ENCODE results near the gene GALE. TPM values are rescaled to one million over a fixed set of nuclear protein-coding genes. Genes with fewer than 3 reads are reported as not detected.
A peak's percentile ranks its signal among the peaks of the same experiment; 100 is the strongest.

Gene GALE
- total RNA-seq, 2 donors from 2014 or later = 26.3 to 27.3 TPM

DNA sequence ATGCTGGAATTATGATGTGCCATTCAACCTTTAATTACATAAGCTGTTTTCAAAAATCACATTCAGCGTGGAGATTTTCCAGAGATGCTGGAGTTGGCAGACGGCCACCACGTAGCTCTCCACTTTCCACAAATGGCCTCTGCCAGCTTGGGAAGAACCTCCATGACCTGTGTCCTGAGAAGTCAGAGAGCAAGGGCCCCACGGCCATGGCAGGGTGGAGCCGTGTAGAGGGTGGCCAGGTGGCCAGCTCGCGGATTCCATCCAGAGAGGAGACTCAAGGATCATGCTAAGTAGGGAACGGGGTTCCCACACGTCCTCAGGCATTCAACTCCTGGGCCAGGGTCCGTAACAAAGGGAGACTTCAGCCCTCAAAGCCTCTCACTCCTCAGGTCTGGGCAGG lies 1.3 kb upstream of the GALE start:
- peaks cover 12% of the 10 kb centered on the region for H3K4me1 ChIP-seq (replicated peaks)
- peak overlapping the region in 1 of 2 donors; percentile 83 for H3K27ac ChIP-seq
- no peak overlapping the region for H3K4me3 ChIP-seq
- no peak for TF ChIP-seq POLR2A (IDR thresholded peaks at IDR 0.05)
- TF ChIP-seq POLR2AphosphoS5 (IDR thresholded peaks at IDR 0.05) = no peak
- TF ChIP-seq, protein P1, sequence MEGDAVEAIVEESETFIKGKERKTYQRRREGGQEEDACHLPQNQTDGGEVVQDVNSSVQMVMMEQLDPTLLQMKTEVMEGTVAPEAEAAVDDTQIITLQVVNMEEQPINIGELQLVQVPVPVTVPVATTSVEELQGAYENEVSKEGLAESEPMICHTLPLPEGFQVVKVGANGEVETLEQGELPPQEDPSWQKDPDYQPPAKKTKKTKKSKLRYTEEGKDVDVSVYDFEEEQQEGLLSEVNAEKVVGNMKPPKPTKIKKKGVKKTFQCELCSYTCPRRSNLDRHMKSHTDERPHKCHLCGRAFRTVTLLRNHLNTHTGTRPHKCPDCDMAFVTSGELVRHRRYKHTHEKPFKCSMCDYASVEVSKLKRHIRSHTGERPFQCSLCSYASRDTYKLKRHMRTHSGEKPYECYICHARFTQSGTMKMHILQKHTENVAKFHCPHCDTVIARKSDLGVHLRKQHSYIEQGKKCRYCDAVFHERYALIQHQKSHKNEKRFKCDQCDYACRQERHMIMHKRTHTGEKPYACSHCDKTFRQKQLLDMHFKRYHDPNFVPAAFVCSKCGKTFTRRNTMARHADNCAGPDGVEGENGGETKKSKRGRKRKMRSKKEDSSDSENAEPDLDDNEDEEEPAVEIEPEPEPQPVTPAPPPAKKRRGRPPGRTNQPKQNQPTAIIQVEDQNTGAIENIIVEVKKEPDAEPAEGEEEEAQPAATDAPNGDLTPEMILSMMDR (IDR thresholded peaks at IDR 0.05) = no peak
- H3K9me3 ChIP-seq = no peaks in the 10 kb centered on the region
- no peaks in the 10 kb centered on the region for H3K36me3 ChIP-seq
- 64% methylated on average over 10 of the region's 10 CpGs for WGBS
- H3K27me3 ChIP-seq (replicated peaks; ENCODE audit: insufficient read depth) = no peaks in the 10 kb centered on the region
- intact Hi-C loops (cut with DNase I) = loop anchor here (10.0 kb wide), 1 partner anchor 223 kb away; no protein-coding TSS in a partner anchor
- DNase-seq (ENCODE audit: low spot score) = no peak

DNA sequence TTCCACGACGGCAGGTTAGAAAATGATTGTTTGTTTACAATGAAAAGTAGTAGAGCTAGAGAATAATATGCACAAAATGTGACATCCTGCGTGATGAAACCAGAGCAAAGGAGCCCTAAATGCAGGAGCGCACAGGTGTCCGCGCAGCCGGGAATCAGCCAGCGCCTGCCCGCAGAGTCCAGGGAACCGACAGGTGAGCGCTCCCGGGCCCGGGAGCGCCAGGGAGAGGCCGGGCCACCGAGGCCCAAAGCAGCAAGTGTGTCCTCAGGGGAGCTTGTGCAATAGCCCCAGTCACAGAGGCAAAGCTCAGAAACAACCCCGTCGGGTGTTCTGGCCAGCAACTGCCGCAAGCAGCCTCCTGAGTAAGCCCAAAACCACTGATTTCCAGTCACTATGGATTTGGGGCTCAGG lies 789 bp upstream of the GALE start:
- Histone ChIP-seq H3K9me3 (no peaks in the 10 kb centered on the region), H3K27ac (peak overlapping the region; percentile 83 to 87), H3K4me1 (replicated peaks) (peaks cover 12% of the 10 kb centered on the region), H3K4me3 (peak overlapping the region; percentile 84 to 87), H3K36me3 (no peaks in the 10 kb centered on the region), H3K27me3 (replicated peaks; ENCODE audit: insufficient read depth) (no peaks in the 10 kb centered on the region)
- no peak for DNase-seq (ENCODE audit: low spot score)
- intact Hi-C loops (cut with DNase I) = loop anchor here (10.0 kb wide), 1 partner anchor 223 kb away; no protein-coding TSS in a partner anchor
- TF ChIP-seq POLR2A (IDR thresholded peaks at IDR 0.05) (no peak), POLR2AphosphoS5 (IDR thresholded peaks at IDR 0.05) (no peak)
- TF ChIP-seq, protein P1 (IDR thresholded peaks at IDR 0.05) = no peak
- 10% methylated on average over 19 of the region's 19 CpGs for WGBS

DNA sequence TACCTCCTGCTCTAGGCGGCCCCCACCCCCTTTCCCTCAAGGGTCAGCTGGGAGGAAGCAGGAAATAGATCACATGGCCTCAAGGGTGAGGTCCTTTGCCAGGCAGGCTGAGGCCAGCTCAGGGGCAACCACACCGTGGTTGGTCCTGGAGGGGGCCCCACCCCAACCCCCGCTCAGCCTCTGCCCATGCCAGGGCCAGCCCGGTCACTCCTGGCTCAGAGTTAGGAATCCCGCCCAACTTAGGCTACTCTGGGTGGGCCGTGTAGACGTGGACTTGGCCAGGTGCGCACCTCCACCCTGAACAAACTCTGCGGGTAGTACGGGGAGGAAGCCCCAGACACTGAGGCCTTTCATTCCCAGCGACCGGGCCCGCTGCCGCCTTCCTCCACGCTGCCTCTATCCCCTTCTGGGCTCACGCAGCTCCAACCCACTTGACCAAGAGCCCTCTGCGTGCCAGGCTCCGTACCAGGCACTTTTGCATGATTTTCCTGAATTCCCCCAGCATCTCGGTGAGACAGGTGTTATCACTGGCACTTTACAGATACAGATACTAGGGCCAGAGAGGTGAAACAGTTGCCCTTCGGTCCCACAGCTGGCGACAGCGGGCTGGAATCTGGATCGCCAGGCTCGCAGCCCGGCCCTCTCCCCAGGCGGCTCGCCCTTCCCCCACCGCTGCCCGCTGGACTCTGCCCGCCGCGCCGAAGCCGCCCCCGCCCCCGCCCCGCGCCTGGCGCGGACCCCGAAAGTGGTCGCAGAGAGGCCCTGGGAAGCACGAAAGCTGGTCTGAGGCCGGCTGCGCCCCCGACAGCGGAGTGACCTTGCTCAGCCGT lies 769 bp downstream of the GALE start:
- WGBS = 5% methylated on average over 36 of the region's 48 CpGs
- Histone ChIP-seq H3K4me1 (replicated peaks) (peaks cover 12% of the 10 kb centered on the region), H3K36me3 (no peaks in the 10 kb centered on the region)

DNA sequence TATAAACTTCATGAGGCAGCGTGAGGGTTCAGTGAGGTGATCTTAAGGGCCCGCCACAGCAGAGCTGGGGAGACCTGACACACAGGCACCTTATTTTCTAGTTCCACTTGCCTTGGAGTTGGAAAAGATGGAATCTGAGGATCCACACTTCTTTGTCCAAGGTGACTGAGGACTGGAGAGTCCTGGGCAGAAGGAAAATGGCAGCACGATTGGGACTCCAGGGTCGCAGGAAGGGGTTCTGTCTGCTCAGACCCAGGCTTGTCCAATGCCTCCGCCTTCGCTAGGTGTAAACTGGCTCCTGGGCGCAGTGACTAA lies 1.3 kb downstream of the GALE start:
- Histone ChIP-seq H3K27me3 (replicated peaks; ENCODE audit: insufficient read depth) (no peaks in the 10 kb centered on the region), H3K4me3 (no peak overlapping the region), H3K9me3 (no peaks in the 10 kb centered on the region), H3K36me3 (no peaks in the 10 kb centered on the region), H3K27ac (peak overlapping the region; percentile 83 to 87), H3K4me1 (replicated peaks) (peaks cover 12% of the 10 kb centered on the region)
- intact Hi-C loops (cut with DNase I) = no loop called here
- DNase-seq (ENCODE audit: low spot score) = no peak
- no peak for TF ChIP-seq POLR2AphosphoS5 (IDR thresholded peaks at IDR 0.05)
- TF ChIP-seq, protein P1 (IDR thresholded peaks at IDR 0.05) = no peak
- TF ChIP-seq POLR2A (IDR thresholded peaks at IDR 0.05) = no peak
- WGBS = 65% methylated on average over 7 of the region's 7 CpGs

More for the DNA sequence above, 769 bp downstream of the GALE start:
- DNase-seq (ENCODE audit: low spot score) = peak; percentile 41
- H3K27me3 ChIP-seq (replicated peaks; ENCODE audit: insufficient read depth) = no peaks in the 10 kb centered on the region
- TF ChIP-seq POLR2A (IDR thresholded peaks at IDR 0.05) = peak; percentile 69
- TF ChIP-seq POLR2AphosphoS5 (IDR thresholded peaks at IDR 0.05) = peak; percentile 47
- TF ChIP-seq, protein P1 (IDR thresholded peaks at IDR 0.05) = no peak
- intact Hi-C loops (cut with DNase I) = loop anchor here (10.0 kb wide), 1 partner anchor 225 kb away; no protein-coding TSS in a partner anchor
- peak overlapping the region; percentile 83 to 87 for H3K27ac ChIP-seq
- H3K9me3 ChIP-seq = no peaks in the 10 kb centered on the region
- H3K4me3 ChIP-seq = peak overlapping the region; percentile 84 to 87

All from prostate gland (tissue), 2 donors.